ENCODE data around the gene RNF167. TPM values are rescaled to one million over a fixed set of nuclear protein-coding genes. Genes with fewer than 3 reads are reported as not detected.

The RNF167 gene
- total RNA-seq, 1 experiment from 2014 or later: 105 TPM

- DNase-seq (ENCODE audit: low read depth, low spot score) (no peak), ATAC-seq (peak; percentile 62)
- POLR2A ChIA-PET: interaction anchor here (0.7 to 2.1 kb wide), 10 partner anchors 8 to 231 kb away, joined by 3 to 30 read pairs (median 6); partner anchors contain the start of genes ARRB2, CAMTA2, ENO3 and PFN1
- Histone ChIP-seq H2AFZ (ENCODE audit: low read depth, low read length, poor library complexity, severe bottlenecking) (no peak overlapping the region), H3K4me1 (ENCODE audit: control insufficient read depth in 1 of 2, insufficient read depth in 2 of 2, low read length in 2 of 2) (peaks cover 18 to 45% of the 10 kb centered on the region in 2 experiments), H3K27ac (ENCODE audit: low read depth, low read length) (peak overlapping the region; percentile 95), H4K20me1 (ENCODE audit: insufficient read depth) (no peaks in the 10 kb centered on the region; the same call in 1 of the 2 replicates), H3K4me2 (ENCODE audit: low read length) (peak overlapping the region; percentile 100), H3K9ac (ENCODE audit: low read length) (peak overlapping the region; percentile 96), H3K4me3 (replicated peaks in 1 of 2; ENCODE audit: low read depth in 1 of 2, low read length in 2 of 2) (peak overlapping the region; percentile 86 to 93), H3K9me2 (ENCODE audit: insufficient read depth) (no peaks in the 10 kb centered on the region), H3K79me2 (ENCODE audit: insufficient read depth, low read length) (peaks cover 73% of the 10 kb centered on the region), H3K27me3 (ENCODE audit: insufficient read depth, low read length) (no peaks in the 10 kb centered on the region), H3K36me3 (ENCODE audit: control insufficient read depth in 1 of 2, insufficient read depth in 2 of 2, low read length in 2 of 2) (peaks cover 5 to 28% of the 10 kb centered on the region in 2 experiments; a peak in 2 of 4 replicates), H3K9me3 (ENCODE audit: control insufficient read depth in 1 of 2, insufficient read depth in 1 of 2, low read depth in 1 of 2, low read length in 2 of 2) (no peaks in the 10 kb centered on the region)
- CTCF ChIA-PET: interaction anchor here (0.8 to 2.4 kb wide), 8 partner anchors 8 to 230 kb away, joined by 3 to 15 read pairs (median 3); partner anchors contain the start of genes ARRB2, CHRNE, PFN1 and SPAG7
- TF ChIP-seq POLR2AphosphoS5 (IDR thresholded peaks at IDR 0.05; ENCODE audit: low read depth, low read length) (peak; percentile 64), SP1 (IDR thresholded peaks at IDR 0.05; ENCODE audit: low read depth) (no peak), ELF1 (IDR thresholded peaks at IDR 0.05; ENCODE audit: borderline replicate concordance, low read depth) (no peak; the same call in 1 of the 2 replicates), FOSL1 (IDR thresholded peaks at IDR 0.05; ENCODE audit: low read depth) (no peak), MAX (IDR thresholded peaks at IDR 0.05) (no peak; the same call in 1 of the 2 replicates)
- intact Hi-C loops (cut with micrococcal nuclease): loop anchor here (1.0 kb wide), 2 partner anchors 8 to 27 kb away; partner anchors contain the start of genes PFN1 and SPAG7
- RAD21 ChIA-PET (ENCODE audit: low non-redundant PET in 1 of 2, low total read pairs in 2 of 2, uncharacterized antibody in 2 of 2, unreplicated experiment in 2 of 2): interaction anchor here (1.5 to 2.1 kb wide), 3 partner anchors 27 to 31 kb away, joined by 6 to 11 read pairs (median 8); partner anchors contain the start of gene SPAG7 (in 2 of the 2)
- BruUV-seq (replicated peaks): TSS peak; percentile 84
Measured at GRCh38 chr17:4940555-4941318, 669 bp downstream of the RNF167 start.

DNA sequence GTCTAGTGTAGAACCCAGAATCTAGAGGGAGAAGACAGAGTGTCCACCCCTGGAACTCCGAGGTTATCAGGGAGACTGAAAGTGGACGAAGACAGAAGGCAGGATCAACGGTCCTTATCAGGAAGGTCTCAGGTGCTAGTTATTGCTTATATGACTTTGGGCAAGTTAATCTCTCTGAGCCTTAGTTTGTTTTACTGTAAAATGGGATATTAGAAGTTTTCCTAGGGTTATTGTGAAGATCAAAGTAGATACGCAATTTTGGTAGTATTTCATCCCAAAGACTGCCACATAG lies 1.2 kb downstream of the RNF167 start:
- no peak overlapping the region for H2AFZ ChIP-seq (ENCODE audit: low read depth, low read length, poor library complexity, severe bottlenecking)
- no TSS peak for BruUV-seq (replicated peaks)
- DNase-seq (ENCODE audit: low read depth, low spot score) (no peak), ATAC-seq (no peak)
- ChIA-PET POLR2A (interaction anchor here (1.0 to 2.1 kb wide), 2 partner anchors 46 to 121 kb away, joined by 3 to 7 read pairs; partner anchors contain the start of gene CAMTA2), CTCF (no interaction called here), RAD21 (ENCODE audit: low non-redundant PET in 1 of 2, low total read pairs in 2 of 2, uncharacterized antibody in 2 of 2, unreplicated experiment in 2 of 2) (no interaction called here)
- H3K4me1 ChIP-seq (ENCODE audit: control insufficient read depth in 1 of 2, insufficient read depth in 2 of 2, low read length in 2 of 2): peaks cover 23 to 50% of the 10 kb centered on the region in 2 experiments
- H3K36me3 ChIP-seq (ENCODE audit: control insufficient read depth in 1 of 2, insufficient read depth in 2 of 2, low read length in 2 of 2): peaks cover 8 to 31% of the 10 kb centered on the region in 2 experiments; a peak in 2 of 4 replicates
- H3K27me3 ChIP-seq (ENCODE audit: insufficient read depth, low read length): no peaks in the 10 kb centered on the region
- no peaks in the 10 kb centered on the region for H3K9me2 ChIP-seq (ENCODE audit: insufficient read depth)
- no peaks in the 10 kb centered on the region for H3K9me3 ChIP-seq (ENCODE audit: control insufficient read depth in 1 of 2, insufficient read depth in 1 of 2, low read depth in 1 of 2, low read length in 2 of 2)
- peak overlapping the region; percentile 95 for H3K27ac ChIP-seq (ENCODE audit: low read depth, low read length)
- H3K9ac ChIP-seq (ENCODE audit: low read length): peak overlapping the region; percentile 96
- peak overlapping the region; percentile 86 to 93 for H3K4me3 ChIP-seq (replicated peaks in 1 of 2; ENCODE audit: low read depth in 1 of 2, low read length in 2 of 2)
- intact Hi-C loops (cut with micrococcal nuclease): no loop called here
- peaks cover 3% of the 10 kb centered on the region; the same call in 1 of the 2 replicates for H4K20me1 ChIP-seq (ENCODE audit: insufficient read depth)
- H3K4me2 ChIP-seq (ENCODE audit: low read length): peak overlapping the region; percentile 100
- H3K79me2 ChIP-seq (ENCODE audit: insufficient read depth, low read length): peaks cover 78% of the 10 kb centered on the region
- TF ChIP-seq FOSL1 (IDR thresholded peaks at IDR 0.05; ENCODE audit: low read depth) (no peak), TCF7L2 (IDR thresholded peaks at IDR 0.05; ENCODE audit: borderline replicate concordance, extremely low read depth, insufficient read depth, insufficient read length) (no peak), POLR2AphosphoS5 (IDR thresholded peaks at IDR 0.05; ENCODE audit: low read depth, low read length) (no peak), MAX (IDR thresholded peaks at IDR 0.05) (no peak), ZFX (IDR thresholded peaks at IDR 0.05) (no peak), CEBPB (IDR thresholded peaks at IDR 0.05; ENCODE audit: low read depth) (no peak), CBX3 (IDR thresholded peaks at IDR 0.05; ENCODE audit: low read depth) (no peak), ELF1 (IDR thresholded peaks at IDR 0.05; ENCODE audit: borderline replicate concordance, low read depth) (no peak), JUND (IDR thresholded peaks at IDR 0.05) (no peak), POLR2A (IDR thresholded peaks at IDR 0.05; ENCODE audit: borderline replicate concordance, extremely low read depth, insufficient read depth, insufficient read length) (no peak), EZH2phosphoT487 (IDR thresholded peaks at IDR 0.05; ENCODE audit: borderline replicate concordance) (no peak), EGR1 (IDR thresholded peaks at IDR 0.05; ENCODE audit: low read depth) (no peak), YY1 (IDR thresholded peaks at IDR 0.05; ENCODE audit: extremely low read depth, insufficient replicate concordance, low read depth, low read length) (no peak), RAD21 (IDR thresholded peaks at IDR 0.05; ENCODE audit: low read depth) (no peak)
- TF ChIP-seq, protein P1, sequence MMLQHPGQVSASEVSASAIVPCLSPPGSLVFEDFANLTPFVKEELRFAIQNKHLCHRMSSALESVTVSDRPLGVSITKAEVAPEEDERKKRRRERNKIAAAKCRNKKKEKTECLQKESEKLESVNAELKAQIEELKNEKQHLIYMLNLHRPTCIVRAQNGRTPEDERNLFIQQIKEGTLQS (IDR thresholded peaks at IDR 0.05): no peak
- TF ChIP-seq, protein P2, sequence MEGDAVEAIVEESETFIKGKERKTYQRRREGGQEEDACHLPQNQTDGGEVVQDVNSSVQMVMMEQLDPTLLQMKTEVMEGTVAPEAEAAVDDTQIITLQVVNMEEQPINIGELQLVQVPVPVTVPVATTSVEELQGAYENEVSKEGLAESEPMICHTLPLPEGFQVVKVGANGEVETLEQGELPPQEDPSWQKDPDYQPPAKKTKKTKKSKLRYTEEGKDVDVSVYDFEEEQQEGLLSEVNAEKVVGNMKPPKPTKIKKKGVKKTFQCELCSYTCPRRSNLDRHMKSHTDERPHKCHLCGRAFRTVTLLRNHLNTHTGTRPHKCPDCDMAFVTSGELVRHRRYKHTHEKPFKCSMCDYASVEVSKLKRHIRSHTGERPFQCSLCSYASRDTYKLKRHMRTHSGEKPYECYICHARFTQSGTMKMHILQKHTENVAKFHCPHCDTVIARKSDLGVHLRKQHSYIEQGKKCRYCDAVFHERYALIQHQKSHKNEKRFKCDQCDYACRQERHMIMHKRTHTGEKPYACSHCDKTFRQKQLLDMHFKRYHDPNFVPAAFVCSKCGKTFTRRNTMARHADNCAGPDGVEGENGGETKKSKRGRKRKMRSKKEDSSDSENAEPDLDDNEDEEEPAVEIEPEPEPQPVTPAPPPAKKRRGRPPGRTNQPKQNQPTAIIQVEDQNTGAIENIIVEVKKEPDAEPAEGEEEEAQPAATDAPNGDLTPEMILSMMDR (IDR thresholded peaks at IDR 0.05 in 2 of 3, conservative IDR thresholded peaks at IDR 0.05 in 1 of 3; ENCODE audit: borderline replicate concordance in 1 of 3, insufficient read depth in 1 of 3, low read depth in 2 of 3, low read length in 2 of 3): no peak
